BLaER1 (cell line): ENCODE data around the gene AHNAK2.

ENCODE experiments used
- H3K27ac ChIP-seq: shearing (Covaris generic); formaldehyde crosslinking; 2 replicates; pipeline ENCODE4 v1.8.1; 2022
- H3K27me3 ChIP-seq: shearing (Covaris generic); formaldehyde crosslinking; 2 replicates; pipeline ENCODE4 v1.8.1; 2022
- H3K36me3 ChIP-seq: shearing (Covaris generic); formaldehyde crosslinking; 2 replicates; pipeline ENCODE4 v1.8.1; 2022
- H3K4me1 ChIP-seq: shearing (Covaris generic); formaldehyde crosslinking; 2 replicates; pipeline ENCODE4 v1.8.1; 2022
- H3K4me2 ChIP-seq: shearing (Covaris generic); formaldehyde crosslinking; 2 replicates; pipeline ENCODE4 v1.8.1; 2022
- H3K4me3 ChIP-seq: shearing (Covaris generic); formaldehyde crosslinking; 2 replicates; pipeline ENCODE4 v1.8.1; 2022
- H3K9ac ChIP-seq: shearing (Covaris generic); formaldehyde crosslinking; 2 replicates; pipeline ENCODE4 v1.8.1; 2022
- H3K9me3 ChIP-seq: shearing (Covaris generic); formaldehyde crosslinking; 2 replicates; pipeline ENCODE4 v1.8.1; 2022
- H4K20me1 ChIP-seq: shearing (Covaris generic); formaldehyde crosslinking; 2 replicates; pipeline ENCODE4 v1.8.1; 2022
- Cebpa-rat ChIP-seq: shearing (Covaris generic); IDR thresholded peaks from 2 replicates; pipeline ENCODE4 v1.8.1; 2022

Gene AHNAK2

DNA sequence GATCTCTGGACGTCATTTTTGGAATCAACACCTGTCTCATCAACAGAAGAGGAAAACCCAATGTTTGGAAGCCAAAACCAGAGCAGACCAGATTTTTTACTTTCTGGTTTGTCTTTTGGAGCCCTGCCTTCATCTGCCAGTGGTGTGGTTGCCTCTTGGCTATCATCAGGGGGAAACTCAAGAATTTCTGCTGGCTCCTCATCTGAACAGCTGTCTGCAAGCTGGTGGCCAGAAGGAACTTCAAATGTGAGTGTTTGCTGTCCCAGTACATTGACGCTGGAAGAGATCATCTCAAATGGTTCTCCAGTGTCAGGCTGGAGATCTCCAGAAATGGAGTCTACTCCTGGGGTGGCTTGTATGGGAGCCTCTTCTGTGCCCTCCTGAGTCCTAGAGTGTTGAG lies 39.7 kb downstream of the AHNAK2 start:
- H3K9ac ChIP-seq = no peak overlapping the region
- H3K27ac ChIP-seq = no peak overlapping the region
- no peaks in the 10 kb centered on the region for H3K9me3 ChIP-seq
- H3K36me3 ChIP-seq = peaks cover 12% of the 10 kb centered on the region; the same call in 1 of the 2 replicates
- peaks cover 37% of the 10 kb centered on the region for H3K4me1 ChIP-seq
- no peak overlapping the region for H3K4me3 ChIP-seq
- H3K27me3 ChIP-seq = peaks cover 6% of the 10 kb centered on the region; the same call in 1 of the 2 replicates
- no peaks in the 10 kb centered on the region; the same call in 1 of the 2 replicates for H4K20me1 ChIP-seq
- no peak overlapping the region for H3K4me2 ChIP-seq
- no peak for TF ChIP-seq Cebpa-rat

DNA sequence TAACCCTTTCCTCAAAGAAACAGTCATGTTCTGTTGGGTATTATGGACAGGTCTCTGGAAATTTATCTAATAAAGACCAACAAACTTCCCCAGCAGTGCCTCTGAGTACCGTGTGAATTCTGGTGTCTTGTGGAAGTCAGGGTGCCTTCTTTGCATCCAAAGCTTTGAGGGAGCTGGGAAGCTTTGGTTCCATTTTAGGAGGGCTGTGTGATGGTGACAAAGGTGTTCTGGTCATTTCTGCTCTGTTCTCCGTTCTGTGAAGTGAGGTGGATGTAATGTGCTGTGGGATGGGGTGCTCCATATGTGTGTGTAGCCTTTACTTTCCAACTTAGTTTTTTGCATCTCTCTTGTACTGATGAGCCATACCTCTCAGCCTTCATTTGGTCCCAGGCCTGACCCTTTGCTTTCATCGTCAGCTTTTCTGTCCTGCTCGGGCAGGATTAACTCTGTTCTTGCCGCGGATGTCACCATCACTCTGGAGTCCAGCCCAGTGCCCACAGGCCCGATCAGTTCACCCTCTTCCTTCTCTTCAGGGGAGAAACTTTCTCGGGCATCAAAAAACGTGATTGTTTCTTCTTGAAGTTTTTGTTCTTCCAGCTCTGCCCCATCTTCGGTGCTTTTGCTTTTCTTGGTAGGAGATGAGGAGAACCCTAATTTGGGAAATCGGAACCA lies 40.3 kb downstream of the AHNAK2 start:
- Histone ChIP-seq H3K36me3 (peaks cover 7% of the 10 kb centered on the region; the same call in 1 of the 2 replicates), H3K4me2 (peak overlapping the region; percentile 52), H3K4me1 (peaks cover 39% of the 10 kb centered on the region), H3K27me3 (peaks cover 6% of the 10 kb centered on the region; the same call in 1 of the 2 replicates), H3K4me3 (no peak overlapping the region), H3K9ac (no peak overlapping the region), H3K9me3 (no peaks in the 10 kb centered on the region), H3K27ac (no peak overlapping the region), H4K20me1 (no peaks in the 10 kb centered on the region; the same call in 1 of the 2 replicates)
- no peak for TF ChIP-seq Cebpa-rat

DNA sequence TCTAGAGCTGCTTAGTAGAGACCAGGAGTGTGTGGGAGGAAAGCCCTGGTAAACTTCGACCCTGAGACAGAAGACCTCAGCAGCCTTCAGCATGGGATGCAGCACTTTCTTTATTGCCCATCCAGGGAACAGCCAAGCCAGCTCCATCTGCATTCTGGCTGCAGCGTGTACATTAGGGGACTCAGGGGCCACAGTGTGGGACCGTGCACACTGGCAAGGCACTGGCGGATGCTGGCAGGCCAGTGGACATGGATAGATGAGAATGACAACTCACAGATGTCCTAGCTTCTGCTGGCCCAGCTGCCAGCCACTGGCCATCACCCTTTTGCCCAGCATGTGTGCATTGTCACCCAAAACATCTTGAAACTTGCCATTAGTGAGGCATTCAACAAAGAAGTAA lies 41.0 kb downstream of the AHNAK2 start:
- Histone ChIP-seq H3K4me1 (peaks cover 46% of the 10 kb centered on the region), H3K27me3 (peaks cover 6% of the 10 kb centered on the region; the same call in 1 of the 2 replicates), H3K9me3 (no peaks in the 10 kb centered on the region), H3K36me3 (peaks cover 5% of the 10 kb centered on the region; the same call in 1 of the 2 replicates), H3K27ac (no peak overlapping the region), H3K9ac (no peak overlapping the region), H4K20me1 (peaks cover 4% of the 10 kb centered on the region; the same call in 1 of the 2 replicates), H3K4me2 (peak overlapping the region; percentile 52), H3K4me3 (no peak overlapping the region)
- no peak for TF ChIP-seq Cebpa-rat

DNA sequence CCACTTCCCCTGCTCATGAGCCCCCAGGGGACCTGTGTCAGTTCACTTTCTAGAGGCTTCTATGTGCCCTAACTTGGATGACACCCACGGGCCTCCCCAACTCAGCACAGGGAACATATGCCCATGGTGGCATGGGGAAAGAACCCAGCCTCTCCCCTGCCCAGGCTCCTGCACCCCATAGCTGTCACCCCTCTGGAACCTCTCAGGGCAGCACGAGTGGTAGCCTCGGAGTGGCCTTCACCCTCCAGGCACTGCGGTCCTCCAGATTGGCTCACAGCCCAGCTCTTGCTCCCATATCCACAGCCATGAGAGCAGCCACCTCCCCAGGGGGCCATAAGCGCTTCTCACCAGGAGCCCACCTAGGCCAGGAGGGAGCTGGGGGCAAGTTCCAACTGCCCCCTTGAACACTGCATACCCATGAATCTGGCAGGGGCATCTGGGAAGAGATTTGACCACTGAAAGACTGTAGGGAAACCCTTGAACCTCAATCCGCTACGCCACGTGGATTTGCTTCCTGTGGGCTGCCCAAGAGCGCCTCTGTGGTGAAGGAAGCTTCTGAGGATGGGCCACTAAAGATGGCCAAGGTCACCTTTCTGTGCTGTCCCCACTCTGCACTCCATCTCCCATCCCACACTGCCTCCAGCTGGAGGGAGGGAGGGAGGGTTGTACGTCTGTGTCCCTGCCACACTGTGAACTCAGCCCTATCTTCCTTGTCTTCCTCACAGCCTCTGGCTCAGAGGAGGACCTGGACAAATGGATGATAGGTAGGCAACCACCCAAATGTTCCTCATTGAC lies 41.6 kb downstream of the AHNAK2 start:
- Histone ChIP-seq H4K20me1 (peaks cover 9% of the 10 kb centered on the region; the same call in 1 of the 2 replicates), H3K9ac (no peak overlapping the region), H3K27ac (no peak overlapping the region), H3K4me2 (peak overlapping the region; percentile 52), H3K4me1 (peaks cover 52% of the 10 kb centered on the region), H3K9me3 (no peaks in the 10 kb centered on the region), H3K4me3 (no peak overlapping the region), H3K27me3 (peaks cover 6% of the 10 kb centered on the region; the same call in 1 of the 2 replicates), H3K36me3 (peaks cover 10% of the 10 kb centered on the region; the same call in 1 of the 2 replicates)
- TF ChIP-seq Cebpa-rat = no peak

DNA sequence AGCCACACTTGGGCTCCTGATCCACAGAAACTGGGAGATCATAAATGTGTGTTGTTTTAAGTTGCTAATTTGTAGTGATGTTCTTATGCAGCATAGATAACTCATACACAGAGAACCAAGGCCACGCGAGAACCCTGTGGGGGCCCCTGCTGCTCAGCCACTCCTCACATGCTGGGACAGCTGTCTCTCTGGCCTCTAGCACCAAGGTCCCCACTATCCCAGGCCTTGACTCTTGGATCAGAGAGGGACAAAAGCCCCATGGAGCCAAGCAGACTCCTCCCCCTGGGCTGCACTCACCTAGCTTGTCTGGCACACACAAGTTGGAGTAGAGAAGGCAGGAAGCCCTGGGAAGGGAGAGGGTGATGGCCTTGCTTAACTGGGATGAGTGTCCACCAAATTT lies 42.2 kb downstream of the AHNAK2 start:
- no peak for TF ChIP-seq Cebpa-rat
- H3K27ac ChIP-seq = no peak overlapping the region
- H3K4me1 ChIP-seq = peaks cover 58% of the 10 kb centered on the region
- H3K27me3 ChIP-seq = peaks cover 6% of the 10 kb centered on the region; the same call in 1 of the 2 replicates
- H4K20me1 ChIP-seq = peaks cover 9% of the 10 kb centered on the region; the same call in 1 of the 2 replicates
- no peak overlapping the region for H3K9ac ChIP-seq
- H3K9me3 ChIP-seq = no peaks in the 10 kb centered on the region
- peak overlapping the region; percentile 52 for H3K4me2 ChIP-seq
- no peak overlapping the region for H3K4me3 ChIP-seq
- H3K36me3 ChIP-seq = peaks cover 16% of the 10 kb centered on the region

DNA sequence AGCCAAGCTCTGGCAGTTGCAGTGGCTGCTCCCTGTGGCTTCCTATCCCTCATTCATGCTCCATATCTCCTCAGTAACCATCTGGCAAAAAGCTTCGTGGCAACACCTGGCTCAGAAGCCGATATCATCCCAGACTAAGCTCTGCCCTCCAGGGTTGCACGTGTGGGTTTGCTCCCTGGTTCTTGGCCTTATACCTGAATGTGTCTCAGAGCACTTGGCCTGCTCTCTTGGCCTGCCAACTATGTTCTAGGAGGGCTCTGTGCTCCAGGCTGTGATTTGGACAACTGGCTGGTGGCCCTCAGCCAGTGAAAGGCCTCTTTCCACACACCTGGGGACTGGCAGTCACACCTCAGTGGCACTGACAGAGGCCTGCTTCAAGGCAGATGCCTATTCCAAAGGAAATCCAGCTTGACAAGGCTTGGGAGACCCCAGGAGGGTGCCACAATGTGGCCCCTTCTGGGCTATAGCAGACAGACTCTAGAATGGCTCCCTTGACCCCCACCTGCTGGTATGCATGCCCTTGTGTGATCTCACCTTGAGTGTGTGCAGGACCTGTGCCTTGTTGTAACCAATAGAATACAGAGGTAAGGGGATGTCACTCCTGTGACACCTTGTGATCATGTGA lies 43.0 kb downstream of the AHNAK2 start:
- Histone ChIP-seq H3K4me1 (peaks cover 63% of the 10 kb centered on the region), H3K9me3 (no peaks in the 10 kb centered on the region), H3K27me3 (peaks cover 6% of the 10 kb centered on the region; the same call in 1 of the 2 replicates), H3K27ac (no peak overlapping the region), H3K4me2 (peak overlapping the region; percentile 65), H4K20me1 (peaks cover 9% of the 10 kb centered on the region; the same call in 1 of the 2 replicates), H3K4me3 (no peak overlapping the region), H3K9ac (no peak overlapping the region), H3K36me3 (peaks cover 24% of the 10 kb centered on the region)
- no peak for TF ChIP-seq Cebpa-rat

DNA sequence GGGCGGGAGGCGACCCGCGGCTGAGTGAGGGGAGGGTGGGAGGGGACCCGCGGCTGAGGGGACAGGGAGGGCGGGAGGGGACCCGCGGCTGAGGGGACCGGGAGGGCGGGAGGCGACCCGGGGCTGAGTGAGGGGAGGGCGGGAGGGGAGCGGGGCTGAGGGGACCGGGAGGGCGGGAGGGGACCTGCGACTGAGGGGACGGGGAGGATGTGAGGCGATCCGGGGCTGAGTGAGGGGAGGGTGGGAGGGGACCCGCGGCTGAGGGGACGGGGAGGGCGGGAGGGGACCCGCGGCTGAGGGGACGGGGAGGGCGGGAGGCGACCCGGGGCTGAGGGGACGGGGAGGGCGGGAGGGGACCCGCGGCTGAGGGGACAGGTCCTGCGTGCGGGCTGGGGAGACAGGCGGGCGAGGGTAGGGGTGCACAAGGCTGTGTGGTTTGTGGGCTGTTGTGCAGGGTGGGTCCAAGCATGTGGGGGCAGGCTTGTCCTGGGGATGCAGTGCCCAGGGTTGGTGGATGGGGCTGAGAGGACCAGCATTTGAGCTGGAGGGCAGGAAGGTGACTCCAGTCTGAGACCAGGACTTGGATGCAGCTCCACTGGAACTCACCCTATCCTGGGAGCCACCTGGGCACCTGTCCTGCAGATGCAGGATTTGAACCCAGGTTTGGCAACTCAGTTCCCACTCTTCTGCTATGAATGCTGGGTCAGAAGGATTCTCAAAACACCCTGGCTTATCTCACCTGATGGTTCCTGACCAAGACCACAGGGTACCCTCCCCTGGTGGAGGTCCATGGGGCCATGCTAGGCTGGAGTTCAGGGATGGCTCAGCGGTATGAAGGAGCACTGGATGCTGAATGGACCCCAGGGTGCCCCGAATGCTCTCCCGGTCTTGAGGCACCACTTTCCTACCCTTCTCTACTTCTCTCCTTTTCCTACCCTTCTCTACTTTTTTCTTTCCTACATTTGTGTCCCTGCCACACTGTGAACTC lies 44.1 kb downstream of the AHNAK2 start:
- Histone ChIP-seq H3K27me3 (peaks cover 6% of the 10 kb centered on the region; the same call in 1 of the 2 replicates), H3K9me3 (no peaks in the 10 kb centered on the region), H3K4me1 (peaks cover 63% of the 10 kb centered on the region), H4K20me1 (peaks cover 18% of the 10 kb centered on the region; the same call in 1 of the 2 replicates), H3K27ac (no peak overlapping the region), H3K9ac (no peak overlapping the region), H3K4me2 (peak overlapping the region; percentile 65), H3K4me3 (no peak overlapping the region), H3K36me3 (peaks cover 35% of the 10 kb centered on the region)
- TF ChIP-seq Cebpa-rat = no peak

DNA sequence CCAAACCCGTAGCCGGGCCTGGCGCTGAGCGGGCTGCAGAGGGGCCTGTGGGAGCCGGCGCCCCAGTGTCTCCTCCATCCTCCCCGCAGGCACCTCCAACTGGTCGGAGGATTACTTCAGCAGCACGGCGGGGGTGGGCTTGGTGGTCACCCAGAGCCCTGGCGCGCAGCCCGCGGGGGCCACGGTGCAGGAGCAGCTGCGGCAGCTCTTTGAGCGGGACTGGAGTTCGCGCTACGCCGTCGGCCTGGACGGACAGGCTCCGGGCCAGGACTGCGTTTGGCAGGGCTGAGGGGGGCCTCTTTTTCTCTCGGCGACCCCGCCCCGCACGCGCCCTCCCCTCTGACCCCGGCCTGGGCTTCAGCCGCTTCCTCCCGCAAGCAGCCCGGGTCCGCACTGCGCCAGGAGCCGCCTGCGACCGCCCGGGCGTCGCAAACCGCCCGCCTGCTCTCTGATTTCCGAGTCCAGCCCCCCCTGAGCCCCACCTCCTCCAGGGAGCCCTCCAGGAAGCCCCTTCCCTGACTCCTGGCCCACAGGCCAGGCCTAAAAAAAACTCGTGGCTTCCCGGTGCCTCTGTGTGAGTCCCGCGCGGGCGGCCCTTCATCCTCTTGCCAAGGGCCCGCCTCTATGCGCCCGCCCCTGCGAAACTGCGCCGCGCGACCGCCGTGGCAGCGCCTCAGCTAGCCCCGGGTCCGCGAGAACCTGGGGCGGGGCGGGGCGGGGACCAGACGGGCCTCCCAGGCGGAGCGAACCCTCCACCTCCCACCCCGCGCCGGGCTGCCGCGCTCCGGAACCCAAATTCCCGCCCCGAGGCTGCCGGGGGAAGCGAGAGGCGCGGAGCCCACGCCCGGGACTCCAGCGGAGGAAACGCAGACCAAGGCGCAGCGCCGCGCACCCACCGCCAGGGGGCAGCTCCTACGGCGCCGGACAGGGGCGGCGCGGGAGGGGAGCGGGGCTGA lies 45.2 kb downstream of the AHNAK2 start:
- Histone ChIP-seq H3K4me2 (peak overlapping the region; percentile 86), H3K36me3 (peaks cover 44% of the 10 kb centered on the region), H3K9ac (peak overlapping the region; percentile 73), H3K27ac (peak overlapping the region; percentile 75), H3K27me3 (peaks cover 6% of the 10 kb centered on the region; the same call in 1 of the 2 replicates), H4K20me1 (peaks cover 28% of the 10 kb centered on the region; the same call in 1 of the 2 replicates), H3K9me3 (no peaks in the 10 kb centered on the region), H3K4me3 (peak overlapping the region; percentile 65), H3K4me1 (peaks cover 72% of the 10 kb centered on the region)
- no peak for TF ChIP-seq Cebpa-rat
